Astrocyte (in vitro differentiated cells and primary cell): ENCODE measurements around the gene PGLYRP4. TPM values are rescaled to one million over a fixed set of nuclear protein-coding genes. Genes with fewer than 3 reads are reported as not detected.

Source experiments
- DNase-seq: peaks from one replicate; pipeline ENCODE4 v3.0.0-alpha.2; 2010; ENCODE audit warnings: low read depth
- FAIRE-seq: peaks from 2 replicates; lab custom pipeline; 2011; peaks lifted over from hg19 to GRCh38; lab: Jason Lieb, UNC
- H2AFZ ChIP-seq: 2 replicates; pipeline ENCODE4 v1.6.0; 2012; ENCODE audit warnings: low read depth, low read length, inconsistent platforms
- H3K27ac ChIP-seq: 2 replicates; pipeline ENCODE4 v1.5.1; 2011; ENCODE audit warnings: low read depth, low read length, inconsistent platforms
- H3K27me3 ChIP-seq: 2 replicates; pipeline ENCODE4 v1.6.0; 2011; ENCODE audit warnings: low read length, inconsistent platforms; ENCODE audit not compliant: insufficient read depth
- H3K36me3 ChIP-seq: 2 replicates; pipeline ENCODE4 v1.5.1; 2011; ENCODE audit warnings: low read length, inconsistent platforms; ENCODE audit not compliant: insufficient read depth
- H3K4me1 ChIP-seq: 2 replicates; pipeline ENCODE4 v1.5.1; 2011; ENCODE audit warnings: low read length, inconsistent platforms; ENCODE audit not compliant: insufficient read depth
- H3K4me2 ChIP-seq: 2 replicates; pipeline ENCODE4 v1.6.0; 2012; ENCODE audit warnings: low read length, inconsistent platforms
- H3K4me3 ChIP-seq: 2 replicates; pipeline ENCODE4 v1.5.1; 2011; ENCODE audit warnings: low read depth, mild to moderate bottlenecking, low read length, inconsistent platforms; ENCODE audit not compliant: insufficient read depth
- H3K79me2 ChIP-seq: 2 replicates; pipeline ENCODE4 v1.6.0; 2012; ENCODE audit warnings: mild to moderate bottlenecking, low read length, inconsistent platforms; ENCODE audit not compliant: insufficient read depth
- H3K9ac ChIP-seq: 2 replicates; pipeline ENCODE4 v1.6.0; 2012; ENCODE audit warnings: mild to moderate bottlenecking, low read length, inconsistent platforms
- H3K9me3 ChIP-seq: 2 replicates; pipeline ENCODE4 v1.5.1; 2012; ENCODE audit warnings: low read depth, mild to moderate bottlenecking, low read length, inconsistent platforms; ENCODE audit not compliant: insufficient read depth
- H4K20me1 ChIP-seq: 2 replicates; pipeline ENCODE4 v1.6.0; 2012; ENCODE audit warnings: low read length, inconsistent platforms; ENCODE audit not compliant: insufficient read depth
- H3K27ac Mint-ChIP-seq: one replicate; pipeline ENCODE4 v1.8.0; 2021; ENCODE audit warnings: mild to moderate bottlenecking, mixed read lengths; ENCODE audit not compliant: unreplicated experiment
- H3K27me3 Mint-ChIP-seq: one replicate; pipeline ENCODE4 v1.8.0; 2021; ENCODE audit warnings: low read depth, mixed read lengths; ENCODE audit not compliant: unreplicated experiment
- H3K36me3 Mint-ChIP-seq: one replicate; pipeline ENCODE4 v1.8.0; 2021; ENCODE audit warnings: low read depth, mixed read lengths; ENCODE audit not compliant: unreplicated experiment
- H3K4me1 Mint-ChIP-seq: one replicate; pipeline ENCODE4 v1.8.0; 2021; ENCODE audit warnings: low read depth, mixed read lengths; ENCODE audit not compliant: unreplicated experiment
- H3K4me3 Mint-ChIP-seq: one replicate; pipeline ENCODE4 v1.8.0; 2021; ENCODE audit warnings: mild to moderate bottlenecking, moderate library complexity, mixed read lengths; ENCODE audit not compliant: unreplicated experiment
- H3K9me3 Mint-ChIP-seq: one replicate; pipeline ENCODE4 v1.8.0; 2021; ENCODE audit warnings: mild to moderate bottlenecking, mixed read lengths; ENCODE audit not compliant: unreplicated experiment
- CTCF ChIP-seq: IDR thresholded peaks from 2 replicates; pipeline ENCODE4 v1.5.1; 2011; ENCODE audit warnings: low read depth, mild to moderate bottlenecking, inconsistent platforms, low read length, moderate library complexity; ENCODE audit not compliant: insufficient read depth
- EZH2 ChIP-seq: IDR thresholded peaks from 2 replicates; pipeline ENCODE4 v1.6.1; 2012; ENCODE audit warnings: mild to moderate bottlenecking, low read length, inconsistent platforms; ENCODE audit not compliant: insufficient read depth
- total RNA-seq: library from RNA; stranded (reverse); gene quantifications from 2 replicates; pipeline ENCODE4 v1.2.1, GENCODE V29; 2021

Gene PGLYRP4
- total RNA-seq, 1 donor from 2014 or later: not detected

GRCh38 chr1:153370146-153370545 is 21.5 kb upstream of the PGLYRP4 start:
- Mint-ChIP-seq H3K4me3 (no peak overlapping the region), H3K27me3 (peaks cover 42% of the 10 kb centered on the region), H3K36me3 (peaks cover 2% of the 10 kb centered on the region)

DNA sequence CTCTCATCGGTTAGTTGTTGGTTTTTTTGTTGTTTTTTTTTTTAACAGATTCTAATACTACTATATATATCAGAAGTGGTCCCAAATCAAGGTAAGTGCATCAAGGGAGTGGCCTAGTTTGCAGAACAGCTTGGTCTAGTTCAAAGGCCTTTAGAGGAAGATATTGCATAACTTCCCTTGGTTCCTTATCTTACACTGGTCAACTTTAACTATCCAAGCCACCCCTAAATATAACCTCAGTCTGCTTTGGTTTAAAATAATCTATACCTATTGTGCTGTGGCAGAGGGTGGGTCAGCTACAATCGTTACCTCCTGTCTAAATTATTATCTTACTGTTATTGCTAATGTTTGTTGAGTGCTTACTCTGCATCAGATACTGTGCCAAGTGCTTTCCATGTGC is 19.9 kb upstream of the PGLYRP4 start:
- Mint-ChIP-seq H3K36me3 (peaks cover 2% of the 10 kb centered on the region), H3K27ac (no peak overlapping the region), H3K9me3 (no peaks in the 10 kb centered on the region), H3K27me3 (peaks cover 55% of the 10 kb centered on the region), H3K4me3 (no peak overlapping the region), H3K4me1 (no peaks in the 10 kb centered on the region)
- no peaks in the 10 kb centered on the region for H3K4me1 ChIP-seq
- H2AFZ ChIP-seq: no peak overlapping the region
- H3K79me2 ChIP-seq: no peaks in the 10 kb centered on the region
- no peaks in the 10 kb centered on the region for H3K9me3 ChIP-seq
- TF ChIP-seq EZH2 (no peak), CTCF (no peak)
- H4K20me1 ChIP-seq: no peaks in the 10 kb centered on the region
- H3K36me3 ChIP-seq: no peaks in the 10 kb centered on the region
- DNase-seq (no peak), FAIRE-seq (no peak)
- H3K4me2 ChIP-seq: no peak overlapping the region
- no peak overlapping the region for H3K9ac ChIP-seq
- no peak overlapping the region for H3K27ac ChIP-seq
- H3K4me3 ChIP-seq: no peak overlapping the region
- H3K27me3 ChIP-seq: no peaks in the 10 kb centered on the region

More at GRCh38 chr1:153370146-153370545, 21.5 kb upstream of the PGLYRP4 start:
- Mint-ChIP-seq H3K4me1 (no peaks in the 10 kb centered on the region), H3K27ac (no peak overlapping the region), H3K9me3 (no peaks in the 10 kb centered on the region)
- Histone ChIP-seq H3K9ac (no peak overlapping the region), H3K27me3 (no peaks in the 10 kb centered on the region), H4K20me1 (no peaks in the 10 kb centered on the region), H3K79me2 (no peaks in the 10 kb centered on the region), H2AFZ (no peak overlapping the region), H3K36me3 (no peaks in the 10 kb centered on the region), H3K4me1 (no peaks in the 10 kb centered on the region), H3K4me3 (no peak overlapping the region), H3K4me2 (no peak overlapping the region), H3K9me3 (no peaks in the 10 kb centered on the region), H3K27ac (no peak overlapping the region)
- DNase-seq (no peak), FAIRE-seq (no peak)
- no peak for TF ChIP-seq CTCF
- TF ChIP-seq EZH2: no peak

DNA sequence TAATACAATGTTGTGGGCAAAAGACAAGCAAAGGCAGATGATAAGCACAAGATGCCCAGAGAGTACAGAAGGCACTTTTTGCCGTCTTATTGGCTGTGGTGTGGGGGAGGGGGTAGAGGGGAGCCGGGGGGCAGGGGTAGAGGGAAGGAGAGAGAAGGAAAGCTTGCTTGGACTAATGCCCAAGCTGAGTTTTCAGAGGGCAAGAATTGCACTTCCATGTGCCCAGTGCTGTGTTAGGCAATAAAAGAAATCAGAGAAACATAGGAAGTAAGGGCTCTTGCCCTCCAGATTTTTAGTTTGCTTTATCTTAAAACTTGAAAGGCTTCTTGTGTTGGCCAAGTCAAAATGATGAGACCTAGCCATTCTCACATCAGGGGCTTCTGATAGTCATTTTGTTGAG is 18.4 kb upstream of the PGLYRP4 start:
- no peaks in the 10 kb centered on the region for H3K9me3 Mint-ChIP-seq

More for the DNA sequence above, 18.4 kb upstream of the PGLYRP4 start:
- no peak for DNase-seq
- no peaks in the 10 kb centered on the region for H3K9me3 ChIP-seq
- peaks cover 62% of the 10 kb centered on the region for H3K27me3 Mint-ChIP-seq
- no peak for FAIRE-seq
- no peak overlapping the region for H3K9ac ChIP-seq
- H3K27ac ChIP-seq: no peak overlapping the region
- H3K4me3 Mint-ChIP-seq: no peak overlapping the region
- H3K27ac Mint-ChIP-seq: no peak overlapping the region
- no peaks in the 10 kb centered on the region for H3K79me2 ChIP-seq
- no peaks in the 10 kb centered on the region for H3K4me1 ChIP-seq
- no peak overlapping the region for H2AFZ ChIP-seq
- H3K4me2 ChIP-seq: no peak overlapping the region
- no peaks in the 10 kb centered on the region for H3K36me3 ChIP-seq
- TF ChIP-seq CTCF (no peak), EZH2 (no peak)
- H3K36me3 Mint-ChIP-seq: peaks cover 2% of the 10 kb centered on the region
- H3K4me1 Mint-ChIP-seq: no peaks in the 10 kb centered on the region
- no peaks in the 10 kb centered on the region for H3K27me3 ChIP-seq
- H4K20me1 ChIP-seq: no peaks in the 10 kb centered on the region
- H3K4me3 ChIP-seq: no peak overlapping the region
